Mesendoderm (in vitro differentiated cells): Measurements from ENCODE around the gene APP.

Experiments
- DNase-seq: peaks from one replicate; pipeline ENCODE4 v3.0.0; 2013
- H2AK5ac ChIP-seq: 2 replicates; pipeline ENCODE4 v1.6.1; 2013; ENCODE audit warnings: low read length, inconsistent platforms
- H2BK120ac ChIP-seq: 2 replicates; pipeline ENCODE4 v1.6.1; 2013; ENCODE audit warnings: low read depth, mild to moderate bottlenecking, low read length, moderate library complexity, mixed read lengths
- H2BK15ac ChIP-seq: replicated peaks from 2 replicates; pipeline ENCODE4 v1.6.1; 2013; ENCODE audit warnings: low read depth, mild to moderate bottlenecking, moderate library complexity
- H2BK5ac ChIP-seq: 2 replicates; pipeline ENCODE4 v1.6.1; 2013; ENCODE audit warnings: low read length, inconsistent platforms
- H3K18ac ChIP-seq: 2 replicates; pipeline ENCODE4 v1.6.1; 2013; ENCODE audit warnings: mild to moderate bottlenecking, low read length, mixed read lengths
- H3K23ac ChIP-seq: one replicate; pipeline ENCODE4 v1.6.1; 2013; ENCODE audit warnings: low read length
- H3K27ac ChIP-seq: 2 replicates; pipeline ENCODE4 v1.5.1; 2013; ENCODE audit warnings: low read depth, mild to moderate bottlenecking, inconsistent platforms, low read length, moderate library complexity
- H3K27me3 ChIP-seq: 2 replicates; pipeline ENCODE4 v1.6.1; 2013; ENCODE audit warnings: low read length, control low read depth, mild to moderate bottlenecking, inconsistent platforms; ENCODE audit not compliant: insufficient read depth, poor library complexity
- H3K36me3 ChIP-seq: 2 replicates; pipeline ENCODE4 v1.6.1; 2013; ENCODE audit warnings: low read length, inconsistent platforms; ENCODE audit not compliant: control insufficient read depth, insufficient read depth
- H3K4ac ChIP-seq: one replicate; pipeline ENCODE4 v1.6.1; 2013; ENCODE audit warnings: low read depth, mild to moderate bottlenecking, low read length, moderate library complexity
- H3K4me1 ChIP-seq: 2 replicates; pipeline ENCODE4 v1.6.1; 2013; ENCODE audit warnings: low read depth, low read length, inconsistent platforms; ENCODE audit not compliant: control insufficient read depth
- H3K4me2 ChIP-seq: 2 replicates; pipeline ENCODE4 v1.6.1; 2013; ENCODE audit warnings: low read length
- H3K4me3 ChIP-seq: 2 replicates; pipeline ENCODE4 v1.5.1; 2013; ENCODE audit warnings: mild to moderate bottlenecking, low read length
- H3K56ac ChIP-seq: one replicate; pipeline ENCODE4 v1.6.1; 2013; ENCODE audit warnings: low read length
- H3K79me1 ChIP-seq: 2 replicates; pipeline ENCODE4 v1.6.1; 2013; ENCODE audit warnings: low read length, inconsistent platforms
- H3K79me2 ChIP-seq: 2 replicates; pipeline ENCODE4 v1.6.1; 2013; ENCODE audit warnings: mild to moderate bottlenecking, low read length; ENCODE audit not compliant: control insufficient read depth, insufficient read depth
- H3K9ac ChIP-seq: 2 replicates; pipeline ENCODE4 v1.6.1; 2013; ENCODE audit warnings: low read length, inconsistent platforms
- H4K5ac ChIP-seq: one replicate; pipeline ENCODE4 v1.6.1; 2013; ENCODE audit warnings: low read length
- H4K8ac ChIP-seq: one replicate; pipeline ENCODE4 v1.6.1; 2013; ENCODE audit warnings: low read depth, mild to moderate bottlenecking, control low read depth, low read length, moderate library complexity
- WGBS: extraction: QIAGEN DNeasy Blood & Tissue Kit; methylation state at CpG from one replicate; pipeline ENCODE4 v1.1.7; 2013; ENCODE audit warnings: low lambda C conversion rate, missing lambda C conversion rate; ENCODE audit not compliant: insufficient coverage; ENCODE audit errors: extremely low coverage; 5-methylcytosine and 5-hydroxymethylcytosine counted together

APP gene

GRCh38 chr21:26064506-26064905, 106.1 kb downstream of the APP start:
- H3K23ac ChIP-seq: no peak overlapping the region
- H3K4me2 ChIP-seq: no peak overlapping the region
- no peak overlapping the region for H3K27ac ChIP-seq
- no peak overlapping the region for H3K18ac ChIP-seq
- H2BK5ac ChIP-seq: no peak overlapping the region
- no peaks in the 10 kb centered on the region for H3K36me3 ChIP-seq
- no peak overlapping the region for H3K4ac ChIP-seq
- no peak overlapping the region for H4K5ac ChIP-seq
- H3K9ac ChIP-seq: no peak overlapping the region
- H3K79me2 ChIP-seq: peaks cover 70% of the 10 kb centered on the region
- peaks cover 11% of the 10 kb centered on the region for H3K79me1 ChIP-seq
- H3K4me1 ChIP-seq: peaks cover 20% of the 10 kb centered on the region
- H3K27me3 ChIP-seq: no peaks in the 10 kb centered on the region
- no peak overlapping the region for H2AK5ac ChIP-seq
- DNase-seq: peak; percentile 78
- H4K8ac ChIP-seq: no peak overlapping the region
- H2BK120ac ChIP-seq: no peak overlapping the region
- no CpG with 5 or more reads among the region's 6 CpGs for WGBS
- no peak overlapping the region for H2BK15ac ChIP-seq
- no peak overlapping the region for H3K4me3 ChIP-seq
- no peak overlapping the region for H3K56ac ChIP-seq

GRCh38 chr21:26061437-26061836, 109.1 kb downstream of the APP start:
- Histone ChIP-seq H3K4me2 (no peak overlapping the region), H3K79me2 (peaks cover 63% of the 10 kb centered on the region), H2AK5ac (no peak overlapping the region), H2BK120ac (no peak overlapping the region), H2BK15ac (no peak overlapping the region), H3K27ac (no peak overlapping the region), H3K79me1 (peaks cover 18% of the 10 kb centered on the region), H3K18ac (no peak overlapping the region), H3K27me3 (no peaks in the 10 kb centered on the region), H3K9ac (no peak overlapping the region), H3K4ac (no peak overlapping the region), H3K4me3 (no peak overlapping the region), H3K4me1 (peaks cover 3% of the 10 kb centered on the region), H4K8ac (no peak overlapping the region), H4K5ac (no peak overlapping the region), H3K23ac (no peak overlapping the region), H3K36me3 (no peaks in the 10 kb centered on the region), H2BK5ac (no peak overlapping the region), H3K56ac (no peak overlapping the region)
- no peak for DNase-seq
- no CpG with 5 or more reads among the region's 4 CpGs for WGBS

- no CpG with 5 or more reads among the region's 7 CpGs for WGBS
- Histone ChIP-seq H3K36me3 (no peaks in the 10 kb centered on the region), H3K4ac (no peak overlapping the region), H3K27ac (no peak overlapping the region), H3K18ac (no peak overlapping the region), H3K23ac (peak overlapping the region; percentile 50), H2BK5ac (no peak overlapping the region), H2AK5ac (no peak overlapping the region), H4K5ac (no peak overlapping the region), H3K56ac (no peak overlapping the region), H3K4me1 (peaks cover 3% of the 10 kb centered on the region), H4K8ac (no peak overlapping the region), H2BK120ac (no peak overlapping the region), H3K79me1 (peaks cover 18% of the 10 kb centered on the region), H3K4me2 (no peak overlapping the region), H3K27me3 (no peaks in the 10 kb centered on the region), H3K9ac (no peak overlapping the region), H2BK15ac (no peak overlapping the region), H3K79me2 (peaks cover 64% of the 10 kb centered on the region), H3K4me3 (no peak overlapping the region)
- no peak for DNase-seq
These were observed 110.0 kb downstream of the APP start for GRCh38 chr21:26060335-26061115.

GRCh38 chr21:26057477-26058170, 112.9 kb downstream of the APP start:
- no peak overlapping the region for H3K4ac ChIP-seq
- H3K4me3 ChIP-seq: no peak overlapping the region
- peaks cover 19% of the 10 kb centered on the region for H3K79me1 ChIP-seq
- WGBS: no CpG with 5 or more reads among the region's 6 CpGs
- H3K56ac ChIP-seq: no peak overlapping the region
- no peak overlapping the region for H3K18ac ChIP-seq
- no peak for DNase-seq
- no peak overlapping the region for H2BK15ac ChIP-seq
- peaks cover 57% of the 10 kb centered on the region for H3K79me2 ChIP-seq
- H3K27ac ChIP-seq: no peak overlapping the region
- no peaks in the 10 kb centered on the region for H3K27me3 ChIP-seq
- H2BK120ac ChIP-seq: no peak overlapping the region
- no peak overlapping the region for H4K8ac ChIP-seq
- H2BK5ac ChIP-seq: no peak overlapping the region
- no peak overlapping the region for H3K9ac ChIP-seq
- no peaks in the 10 kb centered on the region for H3K36me3 ChIP-seq
- no peak overlapping the region for H3K4me2 ChIP-seq
- no peak overlapping the region for H3K23ac ChIP-seq
- H4K5ac ChIP-seq: no peak overlapping the region
- H3K4me1 ChIP-seq: peaks cover 3% of the 10 kb centered on the region
- H2AK5ac ChIP-seq: no peak overlapping the region

GRCh38 chr21:26055841-26056264, 114.7 kb downstream of the APP start:
- Histone ChIP-seq H3K36me3 (no peaks in the 10 kb centered on the region), H3K27ac (no peak overlapping the region), H3K9ac (no peak overlapping the region), H3K4ac (no peak overlapping the region), H3K4me2 (no peak overlapping the region), H3K4me1 (peaks cover 4% of the 10 kb centered on the region), H2BK15ac (no peak overlapping the region), H4K5ac (no peak overlapping the region), H3K27me3 (no peaks in the 10 kb centered on the region), H3K79me2 (peaks cover 48% of the 10 kb centered on the region), H3K79me1 (peaks cover 17% of the 10 kb centered on the region), H2BK120ac (no peak overlapping the region), H3K23ac (no peak overlapping the region), H2BK5ac (no peak overlapping the region), H4K8ac (no peak overlapping the region), H3K56ac (no peak overlapping the region), H3K18ac (no peak overlapping the region), H2AK5ac (no peak overlapping the region), H3K4me3 (no peak overlapping the region)
- DNase-seq: no peak
- no CpG with 5 or more reads among the region's 5 CpGs for WGBS
